HepG2 (cell line): Measurements from ENCODE around the gene PTPRU. TPM values are rescaled to one million over a fixed set of nuclear protein-coding genes. Genes with fewer than 3 reads are reported as not detected.
A peak's percentile ranks its signal among the peaks of the same experiment; 100 is the strongest.

ENCODE experiments used
- ASH2L ChIP-seq: fragments of 300-600, 200-600 bp; sonication (generic); IDR thresholded peaks from 2 replicates; pipeline ENCODE4 v1.7.0; 2017; ENCODE audit warnings: low read depth, mild to moderate bottlenecking, moderate library complexity, mixed read lengths, low read length; ENCODE audit not compliant: insufficient read length
- ATF1 ChIP-seq: IDR thresholded peaks from 2 replicates; pipeline ENCODE4 v1.6.1; 2016; ENCODE audit warnings: mild to moderate bottlenecking, control low read depth
- BORCS8-MEF2B ChIP-seq: sonication (generic); formaldehyde crosslinking; IDR thresholded peaks from 2 replicates; pipeline ENCODE4 v1.8.0; 2022; ENCODE audit warnings: mild to moderate bottlenecking, missing genetic modification reagents
- CEBPB ChIP-seq: IDR thresholded peaks from 2 replicates; pipeline ENCODE4 v1.6.1; 2011; ENCODE audit warnings: low read depth, low read length, improper control_type of control experiment, borderline replicate concordance
- MED1 ChIP-seq: sonication (generic); formaldehyde crosslinking; IDR thresholded peaks from 2 replicates; pipeline ENCODE4 v1.4.0; 2020; ENCODE audit warnings: missing genetic modification reagents
- MEIS2 ChIP-seq: sonication (generic); formaldehyde crosslinking; IDR thresholded peaks from 2 replicates; pipeline ENCODE4 v1.9.0; 2021; ENCODE audit warnings: mild to moderate bottlenecking, missing genetic modification reagents
- NFE2L2 ChIP-seq: fragments of 150-350 bp; IDR thresholded peaks from 2 replicates; pipeline ENCODE4 v1.6.1; 2014; ENCODE audit warnings: low read length
- PHF20 ChIP-seq: sonication (generic); formaldehyde crosslinking; IDR thresholded peaks from 2 replicates; pipeline ENCODE4 v1.5.0; 2020; ENCODE audit warnings: mild to moderate bottlenecking, missing genetic modification reagents
- POGZ ChIP-seq: sonication (generic); formaldehyde crosslinking; IDR thresholded peaks from 2 replicates; pipeline ENCODE4 v1.4.0; 2020; ENCODE audit warnings: mild to moderate bottlenecking, missing genetic modification reagents
- SAP130 ChIP-seq: IDR thresholded peaks from 2 replicates; pipeline ENCODE4 v1.6.1; 2016; ENCODE audit warnings: low read depth
- ZNF138 ChIP-seq: sonication (generic); formaldehyde crosslinking; IDR thresholded peaks from 2 replicates; pipeline ENCODE4 v1.5.0; 2020; ENCODE audit warnings: mild to moderate bottlenecking, low read depth, missing genetic modification reagents
- ZNF333 ChIP-seq: sonication (generic); formaldehyde crosslinking; IDR thresholded peaks from 2 replicates; pipeline ENCODE4 v1.4.0; 2020; ENCODE audit warnings: mild to moderate bottlenecking, missing genetic modification reagents, borderline replicate concordance
- ZNF570 ChIP-seq: sonication (generic); formaldehyde crosslinking; IDR thresholded peaks from 2 replicates; pipeline ENCODE4 v1.4.0; 2020; ENCODE audit warnings: mild to moderate bottlenecking, missing genetic modification reagents, borderline replicate concordance
- ZNF678 ChIP-seq: sonication (generic); formaldehyde crosslinking; IDR thresholded peaks from 2 replicates; pipeline ENCODE4 v1.4.0; 2020; ENCODE audit warnings: mild to moderate bottlenecking, missing genetic modification reagents
- ZNF83 ChIP-seq: sonication (generic); formaldehyde crosslinking; IDR thresholded peaks from 2 replicates; pipeline ENCODE4 v1.4.0; 2020; ENCODE audit warnings: missing genetic modification reagents, mild to moderate bottlenecking, borderline replicate concordance
- polyA plus RNA-seq, 8 experiments: library from polyadenylated mRNA; depleted of rRNA in 3 of 8; stranded (reverse) in 7 of 8; unstranded in 1 of 8; fragments of >200 nt; fragmentation: Illumina TruSeq in 4 of 8; extraction: Trizol in 4 of 8; gene quantifications; 2 replicates each; pipeline versions ENCODE4 v1.2.1 to v1.2.3, GENCODE V29; 2011 to 2016; ENCODE audit warnings: low read depth in 4 of 8, missing spikeins in 1 of 8, mixed read lengths in 1 of 8; ENCODE audit not compliant: insufficient read depth in 1 of 8
- total RNA-seq, 5 experiments: library from RNA; depleted of rRNA; stranded (reverse); fragments of >200 nt; fragmentation: Illumina TruSeq; extraction: Trizol; gene quantifications; 2 replicates each; pipeline ENCODE4 v1.2.3, GENCODE V29; 2016; ENCODE audit warnings: low read depth in 1 of 5
- TF ChIP-seq, protein P1 (sequence below): sonication (generic); formaldehyde crosslinking; conservative IDR thresholded peaks from 2 replicates; pipeline ENCODE4 v1.4.0; 2020; ENCODE audit warnings: mild to moderate bottlenecking, missing genetic modification reagents, moderate library complexity
- TF ChIP-seq, protein P2 (sequence below): sonication (generic); formaldehyde crosslinking; IDR thresholded peaks from 2 replicates; pipeline ENCODE4 v1.8.0; 2023; ENCODE audit warnings: mild to moderate bottlenecking, missing genetic modification reagents
- TF ChIP-seq, protein P3 (sequence below): sonication (generic); formaldehyde crosslinking; IDR thresholded peaks from 2 replicates; pipeline ENCODE4 v1.9.0; 2022; ENCODE audit warnings: low read depth, missing genetic modification reagents
- TF ChIP-seq, protein P4 (sequence below): sonication (generic); formaldehyde crosslinking; IDR thresholded peaks from 2 replicates; pipeline ENCODE4 v1.4.0; 2020; ENCODE audit warnings: missing genetic modification reagents, borderline replicate concordance
- TF ChIP-seq, protein P5 (sequence below): IDR thresholded peaks from 2 replicates; pipeline ENCODE4 v1.6.1; 2016; ENCODE audit warnings: mild to moderate bottlenecking

PTPRU gene
- total and polyA plus RNA-seq, 2 of the 13 experiments (the other 11 are each of a cell fraction or from before 2014, with no cell fraction given), result 21.6 to 22.3 TPM

DNA sequence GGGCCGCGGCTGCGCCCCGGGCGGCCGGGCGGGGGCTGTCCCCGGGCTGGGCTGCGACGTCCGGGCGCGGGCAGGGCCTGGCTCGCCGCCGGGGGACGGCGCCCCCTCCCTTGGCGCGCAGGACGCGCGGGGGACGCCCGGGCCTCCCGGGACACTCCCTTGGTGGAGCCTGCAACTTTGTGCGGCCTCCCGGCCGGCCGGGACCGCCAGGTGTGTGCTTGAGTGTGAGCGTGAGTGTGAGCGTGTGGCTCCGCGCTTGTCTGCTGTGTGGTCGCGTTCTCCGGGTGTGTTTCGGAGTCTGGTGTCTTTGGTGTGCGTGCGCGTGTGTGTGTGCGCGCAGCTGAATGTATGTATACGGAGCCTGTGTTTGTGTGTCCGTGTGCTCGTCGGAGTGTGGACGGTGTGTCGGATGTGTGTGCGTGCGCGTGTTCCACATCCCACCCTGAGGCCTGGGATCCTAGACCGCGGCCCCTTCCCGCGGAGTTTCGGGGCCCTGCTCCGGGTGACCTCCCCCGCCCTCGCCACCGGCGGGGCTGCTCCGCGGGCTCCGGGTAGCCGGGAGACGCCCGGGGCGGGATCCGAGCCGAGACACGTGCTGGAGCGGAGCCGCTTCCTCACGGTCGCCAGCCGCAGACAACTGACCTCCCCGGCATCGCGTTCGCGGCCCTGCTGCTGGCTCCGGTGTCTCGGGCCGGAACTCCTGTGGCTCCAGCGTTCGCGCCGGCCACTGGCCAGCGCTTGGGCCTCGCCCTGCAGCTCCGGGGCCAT is 1.7 kb downstream of the PTPRU start (continued):
- TF ChIP-seq, protein P1, sequence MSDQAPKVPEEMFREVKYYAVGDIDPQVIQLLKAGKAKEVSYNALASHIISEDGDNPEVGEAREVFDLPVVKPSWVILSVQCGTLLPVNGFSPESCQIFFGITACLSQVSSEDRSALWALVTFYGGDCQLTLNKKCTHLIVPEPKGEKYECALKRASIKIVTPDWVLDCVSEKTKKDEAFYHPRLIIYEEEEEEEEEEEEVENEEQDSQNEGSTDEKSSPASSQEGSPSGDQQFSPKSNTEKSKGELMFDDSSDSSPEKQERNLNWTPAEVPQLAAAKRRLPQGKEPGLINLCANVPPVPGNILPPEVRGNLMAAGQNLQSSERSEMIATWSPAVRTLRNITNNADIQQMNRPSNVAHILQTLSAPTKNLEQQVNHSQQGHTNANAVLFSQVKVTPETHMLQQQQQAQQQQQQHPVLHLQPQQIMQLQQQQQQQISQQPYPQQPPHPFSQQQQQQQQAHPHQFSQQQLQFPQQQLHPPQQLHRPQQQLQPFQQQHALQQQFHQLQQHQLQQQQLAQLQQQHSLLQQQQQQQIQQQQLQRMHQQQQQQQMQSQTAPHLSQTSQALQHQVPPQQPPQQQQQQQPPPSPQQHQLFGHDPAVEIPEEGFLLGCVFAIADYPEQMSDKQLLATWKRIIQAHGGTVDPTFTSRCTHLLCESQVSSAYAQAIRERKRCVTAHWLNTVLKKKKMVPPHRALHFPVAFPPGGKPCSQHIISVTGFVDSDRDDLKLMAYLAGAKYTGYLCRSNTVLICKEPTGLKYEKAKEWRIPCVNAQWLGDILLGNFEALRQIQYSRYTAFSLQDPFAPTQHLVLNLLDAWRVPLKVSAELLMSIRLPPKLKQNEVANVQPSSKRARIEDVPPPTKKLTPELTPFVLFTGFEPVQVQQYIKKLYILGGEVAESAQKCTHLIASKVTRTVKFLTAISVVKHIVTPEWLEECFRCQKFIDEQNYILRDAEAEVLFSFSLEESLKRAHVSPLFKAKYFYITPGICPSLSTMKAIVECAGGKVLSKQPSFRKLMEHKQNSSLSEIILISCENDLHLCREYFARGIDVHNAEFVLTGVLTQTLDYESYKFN (CRISPR knock-in tag), result no peak
- TF ChIP-seq SAP130 (CRISPR knock-in tag) (peak; percentile 70), ZNF138 (CRISPR knock-in tag) (no peak), ZNF678 (CRISPR knock-in tag) (no peak), ZNF333 (no peak; the same call in 1 of the 2 replicates), ZNF83 (CRISPR knock-in tag) (no peak), MEIS2 (CRISPR knock-in tag) (no peak), ATF1 (CRISPR knock-in tag) (no peak), MED1 (CRISPR knock-in tag) (no peak), NFE2L2 (no peak), ASH2L (no peak), BORCS8-MEF2B (CRISPR knock-in tag) (peak; percentile 43; the same call in 1 of the 2 replicates), PHF20 (CRISPR knock-in tag) (no peak), CEBPB (no peak), ZNF570 (CRISPR knock-in tag) (no peak), POGZ (CRISPR knock-in tag) (0 out of 2 replicates have a peak, but pooled peaks have one; percentile 17)
- TF ChIP-seq, protein P2, sequence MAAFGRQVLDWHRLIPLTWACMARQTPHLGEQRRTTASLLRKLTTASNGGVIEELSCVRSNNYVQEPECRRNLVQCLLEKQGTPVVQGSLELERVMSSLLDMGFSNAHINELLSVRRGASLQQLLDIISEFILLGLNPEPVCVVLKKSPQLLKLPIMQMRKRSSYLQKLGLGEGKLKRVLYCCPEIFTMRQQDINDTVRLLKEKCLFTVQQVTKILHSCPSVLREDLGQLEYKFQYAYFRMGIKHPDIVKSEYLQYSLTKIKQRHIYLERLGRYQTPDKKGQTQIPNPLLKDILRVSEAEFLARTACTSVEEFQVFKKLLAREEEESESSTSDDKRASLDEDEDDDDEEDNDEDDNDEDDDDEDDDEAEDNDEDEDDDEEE (CRISPR knock-in tag), result 0 out of 2 replicates have a peak, but pooled peaks have one; percentile 42
- TF ChIP-seq, protein P3, sequence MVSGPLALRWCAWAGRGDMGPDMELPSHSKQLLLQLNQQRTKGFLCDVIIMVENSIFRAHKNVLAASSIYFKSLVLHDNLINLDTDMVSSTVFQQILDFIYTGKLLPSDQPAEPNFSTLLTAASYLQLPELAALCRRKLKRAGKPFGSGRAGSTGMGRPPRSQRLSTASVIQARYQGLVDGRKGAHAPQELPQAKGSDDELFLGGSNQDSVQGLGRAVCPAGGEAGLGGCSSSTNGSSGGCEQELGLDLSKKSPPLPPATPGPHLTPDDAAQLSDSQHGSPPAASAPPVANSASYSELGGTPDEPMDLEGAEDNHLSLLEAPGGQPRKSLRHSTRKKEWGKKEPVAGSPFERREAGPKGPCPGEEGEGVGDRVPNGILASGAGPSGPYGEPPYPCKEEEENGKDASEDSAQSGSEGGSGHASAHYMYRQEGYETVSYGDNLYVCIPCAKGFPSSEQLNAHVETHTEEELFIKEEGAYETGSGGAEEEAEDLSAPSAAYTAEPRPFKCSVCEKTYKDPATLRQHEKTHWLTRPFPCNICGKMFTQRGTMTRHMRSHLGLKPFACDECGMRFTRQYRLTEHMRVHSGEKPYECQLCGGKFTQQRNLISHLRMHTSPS (CRISPR knock-in tag), result no peak
- TF ChIP-seq, protein P4, sequence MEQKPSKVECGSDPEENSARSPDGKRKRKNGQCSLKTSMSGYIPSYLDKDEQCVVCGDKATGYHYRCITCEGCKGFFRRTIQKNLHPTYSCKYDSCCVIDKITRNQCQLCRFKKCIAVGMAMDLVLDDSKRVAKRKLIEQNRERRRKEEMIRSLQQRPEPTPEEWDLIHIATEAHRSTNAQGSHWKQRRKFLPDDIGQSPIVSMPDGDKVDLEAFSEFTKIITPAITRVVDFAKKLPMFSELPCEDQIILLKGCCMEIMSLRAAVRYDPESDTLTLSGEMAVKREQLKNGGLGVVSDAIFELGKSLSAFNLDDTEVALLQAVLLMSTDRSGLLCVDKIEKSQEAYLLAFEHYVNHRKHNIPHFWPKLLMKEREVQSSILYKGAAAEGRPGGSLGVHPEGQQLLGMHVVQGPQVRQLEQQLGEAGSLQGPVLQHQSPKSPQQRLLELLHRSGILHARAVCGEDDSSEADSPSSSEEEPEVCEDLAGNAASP (CRISPR knock-in tag), result 0 out of 2 replicates have a peak, but pooled peaks have one; percentile 10
- TF ChIP-seq, protein P5, sequence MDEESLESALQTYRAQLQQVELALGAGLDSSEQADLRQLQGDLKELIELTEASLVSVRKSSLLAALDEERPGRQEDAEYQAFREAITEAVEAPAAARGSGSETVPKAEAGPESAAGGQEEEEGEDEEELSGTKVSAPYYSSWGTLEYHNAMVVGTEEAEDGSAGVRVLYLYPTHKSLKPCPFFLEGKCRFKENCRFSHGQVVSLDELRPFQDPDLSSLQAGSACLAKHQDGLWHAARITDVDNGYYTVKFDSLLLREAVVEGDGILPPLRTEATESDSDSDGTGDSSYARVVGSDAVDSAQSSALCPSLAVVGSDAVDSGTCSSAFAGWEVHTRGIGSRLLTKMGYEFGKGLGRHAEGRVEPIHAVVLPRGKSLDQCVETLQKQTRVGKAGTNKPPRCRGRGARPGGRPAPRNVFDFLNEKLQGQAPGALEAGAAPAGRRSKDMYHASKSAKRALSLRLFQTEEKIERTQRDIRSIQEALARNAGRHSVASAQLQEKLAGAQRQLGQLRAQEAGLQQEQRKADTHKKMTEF (CRISPR knock-in tag), result peak; percentile 73; the same call in 1 of the 2 replicates
